Hematopoietic multipotent progenitor cell (in vitro differentiated cells): ENCODE data around the gene KLK13. TPM values are rescaled to one million over a fixed set of nuclear protein-coding genes. Genes with fewer than 3 reads are reported as not detected.

ENCODE experiments used
- DNase-seq, 3 donors: peaks; one replicate each; pipeline ENCODE4 v3.0.0-alpha.2; 2011 to 2015; ENCODE audit warnings: low read depth in 2 of 3, low spot score in 2 of 3
- total RNA-seq: library from RNA; depleted of rRNA; stranded (reverse); fragments of >200 nt; gene quantifications from one replicate; pipeline ENCODE4 v1.2.3, GENCODE V29; 2012

The KLK13 gene
- total RNA-seq, 1 donor: not detected

- DNase-seq: no peak
Observed at GRCh38 chr19:51093510-51094345, 28.8 kb upstream of the KLK13 start.

GRCh38 chr19:51093101-51093500 lies 28.2 kb upstream of the KLK13 start:
- no peak for DNase-seq

GRCh38 chr19:51091895-51092873 lies 27.3 kb upstream of the KLK13 start:
- DNase-seq: no peak

- no peak for DNase-seq
Observed at GRCh38 chr19:51091126-51091525, 26.2 kb upstream of the KLK13 start.

- no peak for DNase-seq
Observed at GRCh38 chr19:51090471-51090870, 25.6 kb upstream of the KLK13 start.

- no peak for DNase-seq
Observed at GRCh38 chr19:51089786-51090185, 24.9 kb upstream of the KLK13 start.

GRCh38 chr19:51086153-51086850 lies 21.4 kb upstream of the KLK13 start:
- no peak for DNase-seq

GRCh38 chr19:51084505-51084904 lies 19.6 kb upstream of the KLK13 start:
- no peak for DNase-seq

GRCh38 chr19:51083783-51084182 lies 18.9 kb upstream of the KLK13 start:
- no peak for DNase-seq

- no peak for DNase-seq
Observed at GRCh38 chr19:51083181-51083580, 18.3 kb upstream of the KLK13 start.

GRCh38 chr19:51082611-51083010 lies 17.7 kb upstream of the KLK13 start, which contains the start of gene KLK14:
TSS of gene KLK14 (minus strand) at chr19:51082887. CDS start at chr19:51082614, 273 bp downstream.
- no peak for DNase-seq

- DNase-seq: no peak
Observed at GRCh38 chr19:51081476-51081875, 16.6 kb upstream of the KLK13 start.

GRCh38 chr19:51079481-51080110 lies 14.7 kb upstream of the KLK13 start:
- DNase-seq: no peak

- DNase-seq: no peak
Observed at GRCh38 chr19:51078731-51079130, 13.8 kb upstream of the KLK13 start.

GRCh38 chr19:51078104-51078503 lies 13.2 kb upstream of the KLK13 start:
- DNase-seq: no peak

- no peak for DNase-seq
Observed at GRCh38 chr19:51076631-51077213, 11.8 kb upstream of the KLK13 start.

- DNase-seq: no peak
Observed at GRCh38 chr19:51075998-51076397, 11.1 kb upstream of the KLK13 start.

- no peak for DNase-seq
Observed at GRCh38 chr19:51071095-51071405, 6.2 kb upstream of the KLK13 start.

- DNase-seq: no peak
Observed at GRCh38 chr19:51070334-51071094, 5.6 kb upstream of the KLK13 start.
